DMS 273 (cell line): ENCODE data around the gene GALNT17.

ENCODE experiments used
- DNase-seq: peaks from one replicate; lab custom pipeline; 2025; ENCODE audit not compliant: unreplicated experiment; lab: John Stamatoyannopoulos, UW

Gene GALNT17

DNA sequence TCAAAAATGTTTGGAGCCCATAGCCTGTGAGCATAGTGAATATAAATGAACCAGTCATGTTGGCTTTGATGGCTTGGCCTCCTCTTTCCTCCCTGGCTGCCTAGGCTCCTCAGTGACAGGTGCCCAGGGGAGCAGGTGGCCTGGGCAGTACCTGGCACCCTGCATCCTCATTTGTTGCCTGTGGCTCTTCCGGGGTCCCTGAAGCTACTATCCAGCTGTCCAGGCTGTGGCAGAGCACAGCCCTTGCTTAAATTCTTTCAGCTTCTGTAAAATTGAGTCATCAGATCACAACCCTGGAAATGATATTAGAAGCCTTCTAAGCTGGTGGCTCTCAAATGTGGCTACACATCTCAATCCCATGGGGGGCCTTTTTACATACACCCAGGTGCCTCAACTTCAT is 525.4 kb downstream of the GALNT17 start:
- DNase-seq, result no peak

DNA sequence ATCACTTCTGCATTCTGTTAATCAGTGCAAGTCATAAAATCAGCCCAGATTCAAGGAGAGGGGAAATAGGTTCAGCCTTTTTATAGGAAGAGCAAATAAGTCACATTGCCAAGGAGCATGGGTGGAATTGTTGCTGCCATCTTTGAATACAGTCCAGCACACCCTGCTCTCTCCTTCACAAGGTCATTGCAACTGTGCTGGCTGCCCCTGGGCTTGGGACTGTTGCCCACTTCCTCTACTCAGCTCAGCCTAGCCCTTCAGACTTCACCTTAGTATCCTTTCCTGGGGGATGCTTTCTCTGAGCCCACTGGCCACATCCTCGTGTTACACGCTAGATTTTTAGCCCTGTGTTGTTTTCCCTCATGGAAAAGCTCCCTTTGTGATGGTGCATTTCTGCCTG is 527.7 kb downstream of the GALNT17 start:
- DNase-seq, result no peak

DNA sequence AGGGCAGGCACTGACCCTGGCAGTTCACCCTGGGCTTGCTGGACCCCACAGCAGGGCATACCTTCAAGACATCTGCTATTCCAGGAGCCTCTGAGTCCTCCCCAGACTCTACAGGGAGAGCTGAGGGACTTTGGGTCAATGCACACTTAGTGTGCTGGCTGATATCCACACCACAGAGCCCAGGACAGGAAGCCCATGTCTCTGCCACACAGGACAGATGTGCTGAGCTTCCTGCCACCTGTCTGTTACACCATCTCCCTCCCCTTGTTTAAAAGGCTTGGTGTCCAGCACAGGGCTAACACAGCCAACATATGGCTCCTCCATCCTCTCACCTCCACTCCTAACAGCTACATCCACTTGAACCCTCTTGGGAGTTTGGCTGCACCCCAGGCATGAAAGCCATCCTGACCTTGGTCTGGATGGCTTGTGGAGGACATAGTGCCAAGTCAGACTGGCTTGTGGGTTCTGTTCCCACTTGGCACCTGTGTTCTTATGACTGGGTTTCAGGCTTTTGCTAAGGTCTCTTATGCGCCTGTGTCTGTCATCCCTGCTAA is 529.8 kb downstream of the GALNT17 start:
- DNase-seq, result no peak

DNA sequence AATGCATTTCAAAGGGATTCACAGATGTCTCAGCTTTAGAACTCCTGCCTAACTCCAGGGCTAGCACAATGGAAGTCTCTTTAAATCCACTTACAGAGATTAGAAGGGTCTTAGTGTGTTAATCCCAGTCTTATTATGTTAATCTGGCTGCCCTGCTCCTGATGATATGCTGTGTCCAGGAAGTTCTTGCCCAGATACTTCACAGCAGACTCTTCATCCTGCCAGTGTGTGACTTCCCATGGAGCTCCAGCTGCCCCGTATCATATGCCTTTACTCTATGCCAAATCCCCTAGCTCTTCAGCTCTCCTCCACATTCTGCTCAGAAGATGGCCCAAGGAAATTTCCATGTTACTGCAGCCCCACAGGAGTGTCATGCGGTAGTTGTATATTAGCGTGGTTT is 533.8 kb downstream of the GALNT17 start:
- DNase-seq, result peak; percentile 26

DNA sequence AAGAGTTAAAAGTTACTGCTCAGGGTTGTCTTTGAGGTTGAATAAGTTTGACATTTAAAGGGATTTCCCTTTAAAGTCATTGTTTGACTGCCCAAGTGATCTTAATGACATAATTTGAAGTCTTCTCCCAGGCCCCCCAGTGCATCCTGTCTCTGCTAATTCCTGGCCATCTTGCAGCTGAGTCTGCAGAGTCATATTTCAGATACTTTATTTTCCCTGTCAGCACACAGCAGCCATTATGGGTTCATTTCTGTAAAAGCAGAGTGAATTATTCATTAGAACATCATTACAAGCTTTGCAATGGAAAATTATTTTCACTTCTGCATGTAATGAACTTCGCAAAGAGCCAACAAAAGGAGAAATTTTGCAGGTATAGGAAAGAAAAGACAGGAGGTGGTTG is 536.6 kb downstream of the GALNT17 start:
- DNase-seq, result peak; percentile 34

DNA sequence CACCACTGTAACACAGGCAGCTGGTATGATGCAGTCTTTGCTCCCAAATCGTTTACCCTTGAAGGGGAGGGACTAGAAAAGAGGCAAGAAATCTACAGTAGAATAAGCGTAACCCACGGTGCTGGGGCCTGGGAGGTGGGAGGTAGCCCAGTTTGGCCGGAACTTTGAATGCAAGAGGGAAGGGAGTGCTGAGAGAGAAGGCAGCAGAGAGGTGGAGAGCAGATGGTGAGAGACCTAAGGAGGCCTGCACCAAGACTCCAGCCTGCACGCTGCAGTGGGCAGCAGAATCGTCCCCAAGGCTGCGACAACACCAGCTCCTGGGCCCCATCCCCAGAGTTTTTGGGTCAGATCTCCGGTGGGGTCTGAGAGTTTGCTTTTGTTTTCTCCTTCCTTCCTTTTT is 547.5 kb downstream of the GALNT17 start:
- DNase-seq, result peak; percentile 60

DNA sequence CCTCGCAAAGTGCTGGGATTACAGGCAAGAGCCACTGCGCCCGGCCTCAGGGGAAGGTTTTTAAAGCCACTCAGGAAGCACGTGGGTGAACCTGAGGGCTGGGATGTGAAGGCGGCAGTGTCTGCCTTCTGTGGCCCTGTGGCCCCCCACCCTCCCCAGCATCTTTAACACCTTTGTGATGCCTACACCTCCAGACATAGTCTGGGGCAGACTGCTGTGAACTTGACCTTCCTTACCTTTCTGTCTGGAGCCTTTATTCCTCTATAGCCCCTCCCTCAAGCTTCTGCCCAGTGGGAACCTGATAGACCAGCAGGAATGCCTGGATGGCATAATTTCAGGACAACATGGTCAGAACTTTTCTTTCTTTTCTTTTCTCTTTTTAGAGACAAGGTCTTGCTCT is 550.2 kb downstream of the GALNT17 start:
- no peak for DNase-seq

DNA sequence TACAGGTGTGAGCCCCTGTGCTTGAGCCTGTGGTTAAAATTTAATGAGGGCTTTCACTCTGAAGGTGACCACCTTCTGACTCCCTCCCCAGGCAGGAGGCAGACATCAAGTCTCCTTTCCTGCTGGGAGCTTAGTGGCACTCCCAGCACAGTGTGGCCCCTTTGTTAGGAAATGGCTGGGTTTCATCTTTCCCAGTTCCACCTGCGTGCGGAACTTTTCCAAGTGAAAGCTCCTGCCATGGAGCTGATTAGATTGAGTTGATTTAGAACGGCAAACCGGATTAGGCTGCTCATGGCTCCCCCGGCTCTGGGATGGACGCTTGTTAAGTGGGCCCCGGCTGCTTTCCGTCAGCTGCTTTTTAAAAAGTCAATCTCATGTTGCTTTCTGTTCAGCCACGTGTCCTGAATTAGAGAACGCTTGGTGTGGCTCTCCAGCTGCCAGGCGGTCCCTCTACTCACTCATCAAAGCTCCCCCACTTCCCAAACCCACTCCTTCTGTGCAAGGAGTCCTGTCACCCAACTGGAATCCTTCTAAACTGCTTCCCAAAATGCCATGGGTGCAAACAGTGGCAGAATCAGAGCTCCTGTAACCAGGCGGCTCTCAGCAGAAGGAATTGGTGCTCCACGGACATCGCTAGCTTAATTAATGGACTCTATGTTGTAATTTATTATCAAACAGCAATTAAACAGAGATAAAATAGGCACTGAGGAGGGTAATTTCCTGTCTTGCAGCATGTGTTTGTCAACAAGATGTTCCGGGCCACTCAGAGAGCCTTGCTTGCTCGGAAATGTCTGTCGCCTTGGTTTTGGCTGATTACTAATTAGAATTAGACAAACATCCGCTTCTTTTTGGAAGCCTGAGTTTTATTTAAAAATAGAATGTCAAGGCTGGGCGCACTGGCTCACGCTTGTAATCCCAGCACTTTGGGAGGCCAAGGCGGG is 551.2 kb downstream of the GALNT17 start:
- DNase-seq, result no peak

DNA sequence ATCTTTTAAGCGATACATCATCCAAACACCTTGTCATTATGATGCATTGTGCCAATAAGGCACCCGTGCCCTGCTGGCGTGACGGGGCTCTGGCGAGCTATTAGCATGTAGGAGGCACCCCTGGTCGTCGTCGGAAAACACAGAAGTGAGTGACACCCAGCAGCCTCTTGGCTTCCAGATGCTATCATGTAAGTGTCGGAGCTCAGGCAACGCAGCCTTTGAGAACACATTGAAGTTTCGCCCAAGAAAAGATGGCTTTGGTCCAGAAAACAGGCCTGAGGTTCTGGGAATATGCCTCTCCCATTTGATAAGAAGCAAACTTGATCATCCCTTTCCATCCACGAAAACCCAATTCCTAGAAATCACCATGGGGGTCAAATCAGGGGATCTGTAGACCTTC is 555.3 kb downstream of the GALNT17 start:
- no peak for DNase-seq

DNA sequence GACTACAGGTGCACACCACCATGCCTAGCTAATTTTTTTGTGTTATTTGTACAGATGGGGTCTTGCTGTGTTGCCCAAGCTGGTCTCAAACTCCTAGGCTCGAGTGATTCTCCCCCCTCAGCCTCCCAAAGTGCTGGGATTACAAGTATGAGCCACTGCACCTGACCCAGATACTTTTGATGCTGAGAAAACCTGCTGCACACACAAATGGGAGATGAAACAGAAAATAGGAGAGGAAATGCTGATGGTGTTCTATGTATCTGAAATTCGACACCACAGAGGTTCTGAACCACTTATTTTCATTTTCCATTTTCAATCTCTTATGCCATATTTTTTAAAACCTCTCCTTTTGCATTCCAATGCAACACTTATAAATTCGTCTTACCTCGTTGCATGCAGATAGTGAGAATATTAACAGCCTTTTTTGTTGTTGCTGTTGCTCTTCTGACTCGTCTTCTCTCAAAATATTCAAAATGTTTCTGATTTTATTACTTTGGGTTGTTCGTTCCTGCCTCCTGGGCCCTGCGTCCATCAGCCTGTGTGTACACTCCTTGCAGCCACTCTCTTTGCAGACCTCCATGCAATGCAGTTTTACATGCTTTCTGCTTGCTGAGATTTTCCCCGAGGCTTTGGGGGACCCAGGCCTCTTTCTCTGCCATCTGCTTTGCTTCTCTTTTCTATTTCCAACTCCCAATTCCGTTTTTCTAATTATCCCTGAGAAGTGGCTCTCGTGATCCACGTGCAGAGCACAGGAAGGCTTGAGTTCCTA is 556.1 kb downstream of the GALNT17 start:
- no peak for DNase-seq

DNA sequence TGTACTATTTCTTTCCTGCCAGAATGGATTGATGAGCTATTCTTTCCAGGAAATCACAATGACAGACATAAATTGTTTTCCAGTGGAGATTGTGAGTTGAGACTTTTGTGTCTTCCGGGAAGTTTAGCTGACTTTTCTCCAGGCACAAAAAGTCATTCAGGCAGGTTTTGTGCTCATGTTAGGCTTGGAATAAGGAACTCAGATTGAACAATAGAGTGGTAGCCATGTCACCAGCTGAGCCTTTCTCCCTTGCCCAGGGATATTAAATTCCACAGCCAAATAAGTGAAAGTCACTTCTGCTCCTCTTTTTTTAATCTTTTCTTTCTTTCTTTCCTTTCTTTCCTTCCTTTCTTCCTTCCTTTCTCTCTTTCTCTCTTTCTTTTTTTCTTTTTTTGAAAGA is 559.6 kb downstream of the GALNT17 start:
- no peak for DNase-seq

DNA sequence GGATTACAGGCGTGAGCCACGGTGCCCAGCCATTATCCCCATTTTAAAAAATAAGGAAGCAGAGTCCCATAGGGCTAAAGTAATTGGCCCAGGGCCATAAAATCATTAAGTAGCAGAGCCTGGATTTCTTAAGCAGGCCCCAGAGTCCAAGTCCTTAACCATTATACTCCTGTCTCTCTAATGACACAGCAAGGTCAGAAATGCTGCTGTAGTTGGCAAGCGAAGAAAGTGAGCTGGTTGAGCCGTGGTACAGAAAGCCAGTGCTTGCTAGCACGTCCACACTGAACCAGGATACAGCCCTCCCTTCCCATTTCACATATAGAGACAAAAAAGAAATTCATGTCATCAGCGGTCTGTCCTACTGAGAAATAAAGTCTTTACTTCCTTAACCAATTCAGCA is 562.7 kb downstream of the GALNT17 start:
- peak; percentile 75 for DNase-seq

DNA sequence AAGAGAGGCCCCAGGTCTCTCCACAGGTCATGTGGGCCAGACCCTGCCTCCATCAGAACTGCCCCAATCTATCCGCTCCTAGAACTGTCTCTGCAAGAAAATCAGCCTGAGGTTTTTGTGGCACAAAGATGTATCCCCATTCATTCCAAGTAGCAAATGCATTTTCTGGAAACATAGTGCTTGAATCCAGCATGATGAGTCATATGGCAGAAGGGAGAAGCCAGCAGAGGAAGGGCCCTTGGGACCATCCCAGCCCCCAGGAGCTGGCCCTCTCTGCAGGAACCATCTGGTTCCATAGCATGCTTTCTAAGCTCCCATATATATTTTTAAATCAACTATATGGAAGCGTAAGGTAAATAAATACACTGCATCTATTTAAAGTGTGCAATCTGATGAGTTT is 563.2 kb downstream of the GALNT17 start:
- peak; percentile 95 for DNase-seq

DNA sequence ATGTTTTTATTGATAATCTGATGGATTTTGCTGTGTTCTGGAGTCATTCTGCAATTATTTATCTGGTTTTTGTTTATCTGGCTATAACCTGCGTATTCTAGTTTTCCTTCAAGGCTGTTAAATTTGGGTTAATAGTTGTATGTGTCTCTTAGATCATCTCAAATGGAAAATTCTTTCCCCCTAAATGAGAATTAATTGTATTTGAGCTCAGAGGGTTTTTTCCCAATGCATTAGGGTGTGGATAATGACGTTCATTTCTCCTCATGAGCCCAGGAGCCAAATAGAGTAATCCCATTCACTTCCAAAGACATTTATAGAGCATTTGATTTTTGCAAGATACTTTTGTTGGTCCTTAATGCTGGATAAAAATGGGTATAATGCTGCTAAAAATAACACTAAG is 564.6 kb downstream of the GALNT17 start:
- DNase-seq, result no peak

DNA sequence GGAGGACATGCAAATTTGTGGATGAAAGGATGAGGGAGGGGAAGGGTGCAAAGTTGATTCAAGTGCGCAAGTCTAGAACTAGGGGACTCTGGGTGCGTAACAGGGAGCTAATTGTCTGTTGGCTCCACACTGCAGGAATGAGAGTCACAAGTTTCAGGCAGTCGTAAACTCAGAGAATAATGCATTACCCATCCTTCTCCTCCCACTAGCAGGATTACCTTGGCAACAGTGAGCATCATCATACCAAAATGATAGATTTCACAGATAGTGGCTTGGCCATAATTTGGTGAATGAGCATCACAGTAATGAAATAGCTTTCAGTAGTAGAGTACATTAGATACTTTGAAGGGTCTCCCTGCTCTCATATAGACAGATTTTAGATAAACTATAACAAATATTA is 565.5 kb downstream of the GALNT17 start:
- DNase-seq, result no peak

DNA sequence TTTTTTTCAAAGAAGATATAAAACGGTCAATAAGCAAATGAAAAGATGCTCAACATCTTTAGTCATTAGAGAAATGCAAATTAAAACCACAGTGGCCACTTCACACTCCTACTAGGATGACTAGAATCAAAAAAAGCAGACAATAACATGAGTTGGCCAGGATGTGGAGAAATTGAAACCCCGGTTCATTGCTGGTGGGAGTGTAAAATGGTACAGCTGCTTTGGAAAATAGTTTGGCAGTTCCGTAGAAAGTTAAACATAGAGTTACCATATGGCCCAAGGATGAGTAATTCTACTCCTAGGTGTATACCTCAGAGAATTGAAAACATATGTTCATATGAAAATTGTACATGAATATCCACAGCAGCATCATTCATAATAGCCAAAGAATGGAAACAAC is 573.3 kb downstream of the GALNT17 start:
- DNase-seq, result peak; percentile 85

DNA sequence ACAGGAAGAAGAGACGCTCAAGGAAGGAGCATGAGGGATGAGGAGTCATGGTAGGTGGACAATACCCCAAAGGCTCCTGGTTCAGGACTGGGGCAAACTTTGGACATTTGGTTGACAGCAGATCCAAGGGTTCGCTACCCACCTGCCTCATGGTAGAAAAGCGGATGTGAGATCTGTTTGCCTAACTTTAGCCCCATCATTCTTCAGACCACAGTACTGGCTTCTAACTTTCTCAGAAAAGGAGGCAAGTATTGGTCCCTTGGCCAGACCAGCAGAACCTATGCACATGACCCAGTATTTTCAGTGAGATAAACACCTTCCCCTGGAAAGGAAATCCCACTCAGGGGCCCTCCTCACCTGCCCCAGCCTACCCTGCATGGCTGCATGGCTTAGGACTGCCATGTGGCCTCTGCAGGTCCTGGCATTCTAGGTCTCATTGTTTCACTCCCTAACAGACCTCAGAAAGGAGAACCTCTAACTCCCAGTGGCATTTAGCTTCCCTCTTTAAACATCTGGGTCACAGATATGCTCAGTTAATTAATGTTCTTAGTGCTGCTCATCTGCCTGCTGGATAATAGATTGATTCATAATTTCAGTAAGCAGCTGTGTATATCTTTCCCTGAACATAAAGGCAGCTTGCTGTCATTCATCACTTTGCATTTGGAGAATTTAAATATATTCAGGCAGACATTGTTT is 574.1 kb downstream of the GALNT17 start:
- DNase-seq, result peak; percentile 72

DNA sequence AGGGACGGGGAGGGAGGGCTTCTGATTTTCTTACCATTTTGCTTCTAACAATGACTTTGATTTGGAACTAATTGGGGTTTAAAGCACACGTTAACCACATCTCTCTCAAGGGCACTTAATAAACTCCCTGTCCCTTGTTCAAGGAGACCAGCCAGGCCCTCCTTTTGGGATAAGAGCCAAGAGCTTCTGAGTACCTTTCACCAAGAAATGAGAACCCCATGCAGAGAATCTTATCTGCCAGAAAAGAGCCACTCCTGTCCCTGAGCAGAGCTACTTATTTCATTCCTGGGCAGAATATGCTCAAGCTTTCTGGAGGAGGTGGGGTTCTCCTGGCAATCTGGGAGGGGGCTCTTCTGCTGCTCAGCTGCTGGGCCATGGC is 574.6 kb downstream of the GALNT17 start:
- DNase-seq, result peak; percentile 72

DNA sequence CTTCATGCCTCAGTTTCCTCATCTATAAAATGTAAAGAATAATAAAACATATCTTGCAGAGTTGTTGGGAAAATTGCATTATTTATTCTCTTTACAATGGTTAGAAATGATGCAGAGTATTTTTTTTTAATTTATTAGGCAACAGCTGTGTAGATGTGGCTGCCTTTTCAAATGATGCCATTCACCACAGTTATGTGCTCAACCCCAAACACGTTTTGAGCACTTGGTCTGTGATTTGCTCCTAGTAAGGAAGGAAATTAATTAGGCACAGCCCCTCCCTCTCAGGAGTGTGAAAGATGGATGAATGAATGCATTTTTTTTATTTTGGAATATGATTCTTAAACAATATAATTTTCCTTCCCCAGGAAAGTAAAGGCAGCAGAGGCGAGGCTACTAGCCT is 575.1 kb downstream of the GALNT17 start:
- no peak for DNase-seq

DNA sequence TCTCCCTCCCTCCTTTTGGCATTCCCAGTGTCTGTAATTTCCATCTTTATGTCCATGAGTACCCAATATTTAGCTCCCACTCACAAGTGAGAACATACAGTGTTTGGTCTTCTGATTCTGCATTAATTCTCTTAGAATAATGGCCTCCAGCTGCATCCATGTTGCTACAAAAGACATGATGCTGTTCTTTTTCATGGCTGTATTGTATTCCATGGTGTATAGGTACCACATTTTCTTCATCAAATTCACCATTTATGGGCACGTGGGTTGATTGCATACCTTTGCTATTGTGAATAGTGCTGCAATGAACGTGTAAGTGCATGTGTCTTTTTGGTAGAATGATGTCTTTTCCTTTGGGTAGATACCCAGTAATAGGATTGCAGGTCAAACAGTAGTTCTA is 576.8 kb downstream of the GALNT17 start:
- DNase-seq, result no peak

DNA sequence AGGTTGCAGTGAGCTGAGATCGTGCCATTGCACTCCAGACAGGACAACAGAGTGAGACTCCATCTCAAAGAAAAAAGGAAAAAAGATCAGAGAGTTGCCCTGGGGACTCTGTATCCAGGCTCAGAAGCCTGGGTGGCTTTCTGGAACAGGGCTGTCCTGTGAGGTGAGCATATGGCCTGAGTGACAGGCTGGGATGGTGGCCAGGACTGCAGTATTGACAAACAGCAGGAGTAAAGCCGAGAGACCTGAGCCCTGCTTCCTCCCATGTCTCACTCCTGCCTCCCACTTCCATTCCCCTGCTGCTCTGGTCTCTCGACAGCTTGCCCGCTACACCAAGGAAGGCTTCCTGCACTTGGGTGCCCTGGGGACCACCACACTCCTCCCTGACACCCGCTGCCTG is 578.5 kb downstream of the GALNT17 start:
- DNase-seq, result peak; percentile 61
